K562 (cell line): ENCODE results near the gene TP53BP2. TPM values are rescaled to one million over a fixed set of nuclear protein-coding genes. Genes with fewer than 3 reads are reported as not detected.
A peak's percentile ranks its signal among the peaks of the same experiment; 100 is the strongest.

Source experiments
- CTBP1 ChIP-seq: fragments of 450-650 bp; IDR thresholded peaks from 2 replicates; pipeline ENCODE4 v1.6.1; 2016; ENCODE audit warnings: borderline replicate concordance
- DACH1 ChIP-seq: fragments of 450-650 bp; IDR thresholded peaks from 2 replicates; pipeline ENCODE4 v1.6.1; 2018; ENCODE audit not compliant: partially characterized antibody
- EP300 ChIP-seq: IDR thresholded peaks from 2 replicates; pipeline ENCODE4 v1.6.1; 2012; ENCODE audit warnings: low read length, improper control_type of control experiment
- ERF ChIP-seq: fragments of 450-650 bp; formaldehyde crosslinking; IDR thresholded peaks from 2 replicates; pipeline ENCODE4 v1.4.0; 2020; ENCODE audit warnings: mild to moderate bottlenecking, mixed read lengths
- HDAC3 ChIP-seq: fragments of 450-650 bp; IDR thresholded peaks from 2 replicates; pipeline ENCODE4 v1.6.1; 2018; ENCODE audit warnings: borderline replicate concordance, mild to moderate bottlenecking, moderate library complexity; ENCODE audit not compliant: partially characterized antibody
- KLF16 ChIP-seq: IDR thresholded peaks from 2 replicates; pipeline ENCODE4 v1.6.1; 2016; ENCODE audit warnings: antibody characterized with exemption
- MYNN ChIP-seq, 2 experiments: sonication (generic); formaldehyde crosslinking in 1 of 2; IDR thresholded peaks; 2 replicates each; pipeline versions ENCODE4 v1.5.0 to v1.6.1; 2016 to 2020; ENCODE audit warnings: antibody characterized with exemption in 1 of 2, missing genetic modification reagents in 1 of 2
- SMARCA4 ChIP-seq: fragments of 450-650 bp; IDR thresholded peaks from 2 replicates; pipeline ENCODE4 v1.6.1; 2016
- TEAD4 ChIP-seq, 2 experiments: sonication (generic) in 1 of 2; formaldehyde crosslinking in 1 of 2; IDR thresholded peaks; 2 replicates each; pipeline versions ENCODE4 v1.6.1 to v1.8.0; 2012 to 2022; ENCODE audit warnings: borderline replicate concordance in 1 of 2, inconsistent platforms in 1 of 2, low read length in 1 of 2, mild to moderate bottlenecking in 1 of 2, missing genetic modification reagents in 1 of 2
- ZNF583 ChIP-seq: fragments of 250-450 bp; sonication (Bioruptor Pico); IDR thresholded peaks from 2 replicates; pipeline ENCODE4 v1.4.0; 2020
- polyA plus RNA-seq, 8 experiments: library from polyadenylated mRNA; depleted of rRNA in 4 of 8; stranded (reverse) in 5 of 8; unstranded in 3 of 8; fragments of >200 nt; fragmentation: Nextera tagmentation in 2 of 8; fragmentation: Illumina TruSeq in 1 of 8; extraction: Ambion mirVana in 2 of 8; extraction: Trizol in 1 of 8; gene quantifications; 2 replicates each; pipeline versions ENCODE4 v1.2.1 to v1.2.3, GENCODE V29; 2011 to 2014; ENCODE audit warnings: inconsistent platforms in 1 of 8, missing spikeins in 1 of 8
- total RNA-seq, 7 experiments: library from RNA; depleted of rRNA in 6 of 7; stranded (reverse); fragments of >200 nt in 6 of 7; fragmentation: Illumina TruSeq in 2 of 7; extraction: Trizol in 2 of 7; gene quantifications; 2 replicates each; pipeline versions ENCODE4 v1.2.1 to v1.2.3, GENCODE V29; 2011 to 2021; ENCODE audit warnings: low replicate concordance in 1 of 7

The TP53BP2 gene
- total and polyA plus RNA-seq, 9 of the 15 experiments (the other 6 are each of a cell fraction or from before 2014, with no cell fraction given) = 17.0 to 69.6 (median 40.1) TPM

DNA sequence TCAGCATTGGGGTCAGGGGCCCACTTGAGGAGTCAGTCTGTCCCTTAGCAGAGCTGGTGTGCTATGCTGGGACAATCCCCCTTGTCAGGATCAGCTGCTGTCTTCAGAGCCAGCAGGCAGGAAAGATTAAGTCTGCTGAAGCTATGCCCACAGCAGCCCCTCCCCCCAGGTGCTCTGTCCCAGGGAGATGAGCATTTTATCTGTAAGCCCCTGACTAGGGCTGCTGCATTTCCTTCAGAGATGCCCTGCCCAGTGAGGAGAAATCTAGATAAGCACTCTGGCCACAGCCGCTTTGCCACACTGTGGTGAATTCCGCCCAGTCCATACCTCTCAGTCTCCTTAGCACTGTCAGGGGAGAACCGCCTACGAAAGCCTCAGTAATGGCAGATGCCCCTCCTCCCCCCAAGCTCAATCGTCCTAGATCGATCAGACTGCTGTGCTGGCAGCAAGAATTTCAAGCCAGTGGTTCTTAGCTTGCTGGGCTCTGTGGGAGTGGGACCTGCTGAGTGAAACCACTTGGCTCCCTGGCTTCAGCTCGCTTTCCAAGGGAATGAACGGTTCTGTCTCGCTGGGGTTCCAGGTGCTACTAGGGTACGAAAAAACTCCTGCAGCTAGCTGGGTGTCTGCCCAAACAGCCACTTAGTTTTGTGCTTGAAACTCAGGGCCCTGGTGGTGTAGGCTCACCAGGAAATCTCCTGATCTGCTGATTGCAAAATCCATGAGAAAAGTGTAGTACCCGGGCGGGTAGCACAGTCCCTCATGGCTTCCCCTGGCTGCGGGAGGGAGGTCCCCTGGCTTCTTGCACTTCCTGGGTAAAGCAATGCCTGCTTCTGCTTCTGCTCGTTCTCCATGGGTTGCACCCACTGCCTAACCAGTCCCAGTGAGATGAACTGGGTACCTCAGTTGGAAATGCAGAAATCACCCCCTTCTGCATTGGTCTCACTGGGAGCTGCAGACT, 25.1 kb upstream of the TP53BP2 start (continued):
- TF ChIP-seq HDAC3 (no peak), ZNF583 (CRISPR knock-in tag) (peak; percentile 75; the same call in 1 of the 2 replicates), EP300 (peak; percentile 69; the same call in 1 of the 2 replicates), SMARCA4 (peak; percentile 65; the same call in 1 of the 2 replicates), DACH1 (peak; percentile 68), KLF16 (peak; percentile 78; the same call in 1 of the 2 replicates), CTBP1 (peak; percentile 51; the same call in 1 of the 2 replicates), ERF (CRISPR knock-in tag) (peak; percentile 69), MYNN (IDR thresholded peaks at IDR 0.05) (peak; percentile 75; the same call in 1 of the 2 replicates), MYNN (CRISPR knock-in tag; IDR thresholded peaks at IDR 0.05) (no peak), TEAD4 (IDR thresholded peaks at IDR 0.05; ENCODE audit: low read length) (peak; percentile 83), TEAD4 (CRISPR knock-in tag; IDR thresholded peaks at IDR 0.05; ENCODE audit: borderline replicate concordance) (no peak)
